Ureter (tissue), 1 donor: ENCODE results near the gene METTL9. TPM values are rescaled to one million over a fixed set of nuclear protein-coding genes. Genes with fewer than 3 reads are reported as not detected.

Experiments
- total RNA-seq: library from RNA; stranded (reverse); gene quantifications from one replicate; pipeline ENCODE4 v1.2.4, GENCODE V29; 2023
- donor health status: DM: yes; HTN: yes; CAD: no.

METTL9 gene
- total RNA-seq, 1 donor from 2014 or later: 80.3 TPM

Other genes starting within 250 kb of the METTL9 start
- 5.2 TPM for gene IGSF6, start 53.0 kb downstream of the METTL9 start, total RNA-seq
- gene OTOA, start 64.4 kb downstream of the METTL9 start, total RNA-seq: 0.70 TPM